Karpas-422 (cell line): ENCODE measurements around the gene KIF19. TPM values are rescaled to one million over a fixed set of nuclear protein-coding genes. Genes with fewer than 3 reads are reported as not detected.

Experiments
- DNase-seq: peaks from one replicate; pipeline ENCODE4 v3.0.0-alpha.2; 2015
- H2AFZ ChIP-seq: fragments of 200-600 bp; sonication (generic); 2 replicates; pipeline ENCODE4 v1.6.1; 2014; ENCODE audit warnings: antibody characterized with exemption, low read length, mixed read lengths
- H3K27ac ChIP-seq: fragments of 200-600 bp; sonication (generic); 2 replicates; pipeline ENCODE4 v1.5.1; 2014; ENCODE audit warnings: mild to moderate bottlenecking, low read length, moderate library complexity
- H3K27me3 ChIP-seq: fragments of 200-600 bp; sonication (generic); 2 replicates; pipeline ENCODE4 v1.6.1; 2014; ENCODE audit warnings: low read length, mixed read lengths
- H3K36me3 ChIP-seq: fragments of 200-600 bp; sonication (generic); 2 replicates; pipeline ENCODE4 v1.6.1; 2014; ENCODE audit warnings: low read length, mixed read lengths; ENCODE audit not compliant: insufficient read depth
- H3K4me1 ChIP-seq: fragments of 200-600 bp; sonication (generic); 2 replicates; pipeline ENCODE4 v1.6.1; 2014; ENCODE audit warnings: mild to moderate bottlenecking, low read length, mixed read lengths
- H3K4me2 ChIP-seq: fragments of 200-600 bp; sonication (generic); 2 replicates; pipeline ENCODE4 v1.6.1; 2014; ENCODE audit warnings: low read length, low read depth, mild to moderate bottlenecking; ENCODE audit not compliant: poor library complexity, severe bottlenecking
- H3K4me3 ChIP-seq: fragments of 200-600 bp; sonication (generic); 2 replicates; pipeline ENCODE4 v1.5.1; 2014; ENCODE audit warnings: mild to moderate bottlenecking, antibody characterized with exemption, low read length, mixed read lengths
- H3K79me2 ChIP-seq: fragments of 200-600 bp; sonication (generic); 2 replicates; pipeline ENCODE4 v1.6.1; 2014; ENCODE audit warnings: mild to moderate bottlenecking, low read length, mixed read lengths
- H3K9ac ChIP-seq: fragments of 200-600 bp; sonication (generic); 2 replicates; pipeline ENCODE4 v1.6.0; 2014; ENCODE audit warnings: low read length
- H3K9me2 ChIP-seq: fragments of 200-600 bp; sonication (generic), shearing (Covaris generic); replicated peaks from 2 replicates; pipeline ENCODE4 v1.6.0; 2014; ENCODE audit warnings: mild to moderate bottlenecking, low read length, moderate library complexity; ENCODE audit not compliant: insufficient read depth
- H3K9me3 ChIP-seq: fragments of 300-700, 200-600 bp; sonication (generic); 2 replicates; pipeline ENCODE4 v1.6.1; 2014; ENCODE audit warnings: low read length, mixed read lengths
- H4K20me1 ChIP-seq: fragments of 200-600 bp; sonication (generic); 2 replicates; pipeline ENCODE4 v1.6.1; 2014; ENCODE audit warnings: mild to moderate bottlenecking, antibody characterized with exemption, low read length, low read depth; ENCODE audit not compliant: insufficient read depth
- total RNA-seq: library from RNA; depleted of rRNA; stranded (reverse); fragments of >200 nt; shearing (Covaris generic); gene quantifications from 2 replicates; pipeline ENCODE4 v1.2.3, GENCODE V29; 2014; ENCODE audit warnings: low replicate concordance

Gene KIF19
- total RNA-seq, 1 experiment from 2014 or later: not detected

DNA sequence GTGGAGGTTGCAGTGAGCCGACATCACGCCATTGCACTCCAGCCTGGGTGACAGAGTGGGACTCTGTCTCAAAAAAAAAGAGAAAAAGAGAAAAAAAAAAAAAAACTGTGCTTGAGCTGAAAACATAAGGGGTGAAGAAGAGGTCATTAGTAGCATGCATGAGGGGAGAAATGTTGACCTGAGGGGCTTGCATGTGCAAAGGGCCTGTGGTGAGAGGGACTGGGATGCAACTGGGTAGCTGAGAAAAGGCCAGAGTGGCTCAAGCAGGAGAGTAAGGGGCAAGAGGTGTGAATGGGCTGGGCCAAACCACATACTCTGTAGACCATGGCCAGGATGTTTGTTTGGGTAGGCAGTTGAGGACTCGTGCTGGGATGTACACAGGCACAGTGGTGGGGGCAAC lies 3.4 kb downstream of the KIF19 start:
- no peak for DNase-seq
- Histone ChIP-seq H3K4me1 (no peaks in the 10 kb centered on the region), H3K27me3 (no peaks in the 10 kb centered on the region), H3K36me3 (no peaks in the 10 kb centered on the region), H3K9ac (no peak overlapping the region), H3K27ac (no peak overlapping the region), H3K79me2 (no peaks in the 10 kb centered on the region), H3K4me2 (no peak overlapping the region), H3K9me2 (no peaks in the 10 kb centered on the region), H3K4me3 (no peak overlapping the region), H2AFZ (no peak overlapping the region), H4K20me1 (no peaks in the 10 kb centered on the region), H3K9me3 (no peaks in the 10 kb centered on the region)

DNA sequence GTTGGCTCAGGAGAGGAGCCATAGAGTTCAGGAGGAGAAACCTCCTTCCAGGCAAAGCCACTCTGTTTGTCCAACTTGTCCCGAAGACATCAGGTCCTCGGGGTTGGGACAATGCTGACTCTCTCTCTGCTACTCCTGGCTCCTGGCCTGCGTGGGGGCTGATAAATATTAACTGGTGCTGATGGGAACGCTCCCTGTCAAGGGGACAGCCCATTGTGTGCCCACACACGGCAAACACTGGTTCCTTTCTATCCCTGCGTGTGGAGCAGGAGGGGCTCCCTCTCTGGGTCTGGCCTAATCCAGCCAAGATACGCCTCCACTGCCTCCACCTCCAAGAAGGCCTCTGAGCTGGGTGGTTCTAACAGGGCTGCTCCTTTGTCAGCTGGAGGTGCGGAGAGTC lies 4.4 kb downstream of the KIF19 start:
- no peaks in the 10 kb centered on the region for H3K36me3 ChIP-seq
- no peaks in the 10 kb centered on the region for H4K20me1 ChIP-seq
- no peak overlapping the region for H3K27ac ChIP-seq
- H3K4me3 ChIP-seq: no peak overlapping the region
- no peak overlapping the region for H3K9ac ChIP-seq
- DNase-seq: no peak
- H3K4me1 ChIP-seq: no peaks in the 10 kb centered on the region
- H3K9me2 ChIP-seq: no peaks in the 10 kb centered on the region
- H3K9me3 ChIP-seq: no peaks in the 10 kb centered on the region
- H2AFZ ChIP-seq: no peak overlapping the region
- no peaks in the 10 kb centered on the region for H3K79me2 ChIP-seq
- no peaks in the 10 kb centered on the region for H3K27me3 ChIP-seq
- no peak overlapping the region for H3K4me2 ChIP-seq

DNA sequence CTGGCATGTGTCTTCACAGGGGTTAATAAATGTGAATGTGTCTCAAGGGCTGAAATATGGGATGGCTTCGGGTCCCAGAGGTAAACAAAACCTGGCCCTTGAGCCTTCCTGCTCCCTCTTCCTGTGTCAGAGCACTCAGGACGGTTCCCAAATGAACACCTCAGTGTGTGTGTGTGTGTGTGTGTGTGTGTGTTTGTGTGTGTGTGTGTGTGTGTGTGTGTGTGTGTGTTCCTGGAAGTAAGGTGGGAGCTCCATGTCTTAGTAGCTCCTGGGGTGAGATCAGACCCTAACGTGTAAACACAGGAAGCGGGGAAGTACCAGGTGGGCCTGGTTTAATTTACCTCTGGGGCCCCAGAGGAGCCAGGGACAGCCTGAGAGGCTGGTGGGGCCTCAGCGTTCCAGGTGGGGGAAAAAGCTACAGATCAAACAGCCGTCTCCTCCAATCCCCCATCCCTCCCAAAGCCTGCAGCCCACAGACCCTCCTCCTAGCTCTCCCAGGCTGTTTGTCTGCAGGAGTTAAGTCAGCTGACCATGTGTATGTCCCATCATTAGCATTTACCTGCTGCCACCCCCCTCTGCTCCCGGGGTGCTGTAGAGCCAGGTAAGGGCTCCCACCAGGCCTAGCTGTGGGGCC lies 6.1 kb downstream of the KIF19 start:
- H3K27me3 ChIP-seq: no peaks in the 10 kb centered on the region
- H3K27ac ChIP-seq: no peak overlapping the region
- H3K4me3 ChIP-seq: no peak overlapping the region
- no peaks in the 10 kb centered on the region for H4K20me1 ChIP-seq
- no peak overlapping the region for H3K9ac ChIP-seq
- no peaks in the 10 kb centered on the region for H3K9me3 ChIP-seq
- H3K4me1 ChIP-seq: no peaks in the 10 kb centered on the region
- no peak overlapping the region for H2AFZ ChIP-seq
- no peak for DNase-seq
- H3K9me2 ChIP-seq: no peaks in the 10 kb centered on the region
- no peaks in the 10 kb centered on the region for H3K36me3 ChIP-seq
- no peaks in the 10 kb centered on the region for H3K79me2 ChIP-seq
- H3K4me2 ChIP-seq: no peak overlapping the region

DNA sequence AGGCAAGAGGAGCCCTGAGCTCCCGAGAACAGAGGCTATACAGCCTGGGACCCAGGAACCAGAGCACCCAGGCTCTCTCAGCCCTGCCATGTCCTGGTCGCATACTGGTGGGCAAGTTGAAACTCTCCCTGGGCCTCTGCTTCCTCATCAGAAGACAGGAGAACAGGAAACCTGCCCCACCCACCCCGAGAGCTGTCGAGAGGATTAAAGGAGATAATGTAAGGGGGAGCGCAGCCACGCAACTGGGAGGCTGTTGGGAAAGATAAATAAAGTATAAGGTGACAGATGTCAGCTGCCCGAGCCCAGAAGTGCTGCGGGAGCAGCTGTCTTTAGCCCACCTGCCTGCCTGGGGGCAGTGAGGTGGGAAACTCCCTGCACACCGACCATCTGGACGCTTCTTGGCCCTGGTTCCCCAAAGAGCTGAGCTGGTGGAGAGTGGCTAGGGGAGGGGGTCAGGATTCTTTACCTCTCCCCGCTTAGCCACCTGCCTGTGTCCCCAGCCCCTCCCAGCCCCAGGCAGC lies 6.8 kb downstream of the KIF19 start:
- Histone ChIP-seq H4K20me1 (no peaks in the 10 kb centered on the region), H3K79me2 (no peaks in the 10 kb centered on the region), H3K4me2 (no peak overlapping the region), H3K4me3 (no peak overlapping the region), H3K9ac (no peak overlapping the region), H2AFZ (no peak overlapping the region), H3K4me1 (no peaks in the 10 kb centered on the region), H3K9me3 (no peaks in the 10 kb centered on the region), H3K36me3 (no peaks in the 10 kb centered on the region), H3K27ac (no peak overlapping the region), H3K27me3 (no peaks in the 10 kb centered on the region), H3K9me2 (no peaks in the 10 kb centered on the region)
- DNase-seq: no peak

DNA sequence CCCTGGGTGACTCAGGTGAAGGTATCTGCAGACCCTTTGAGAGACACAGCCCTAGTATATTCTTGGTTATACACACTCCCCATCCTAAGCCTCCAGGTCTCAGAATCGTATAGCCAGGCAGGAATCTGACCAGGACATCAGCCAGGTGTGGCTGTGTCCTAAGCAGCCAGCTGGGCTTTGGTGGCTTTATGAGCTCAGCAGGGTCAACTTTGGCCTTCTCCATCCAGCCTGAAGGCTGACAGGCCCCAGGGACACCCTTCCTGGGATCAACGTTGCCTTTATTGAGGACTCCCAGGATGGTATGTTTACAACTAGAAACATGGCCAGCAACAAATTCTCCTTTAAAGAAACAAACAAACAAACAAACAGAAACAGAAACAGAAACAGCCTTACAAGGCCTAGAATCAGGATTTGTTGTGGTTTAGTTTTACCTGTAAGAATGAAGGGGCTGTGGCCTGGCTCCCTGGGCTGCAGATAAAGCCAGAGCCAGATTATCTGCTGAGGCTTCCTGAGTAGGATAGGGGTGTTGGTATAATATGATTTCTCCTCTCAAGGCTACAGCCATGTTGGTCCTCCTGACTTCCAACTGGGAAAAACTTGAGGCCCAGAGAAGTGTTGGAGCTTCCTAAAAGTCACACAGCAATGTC lies 8.5 kb downstream of the KIF19 start:
- H3K4me2 ChIP-seq: no peak overlapping the region
- no peaks in the 10 kb centered on the region for H3K9me2 ChIP-seq
- no peaks in the 10 kb centered on the region for H3K36me3 ChIP-seq
- H3K79me2 ChIP-seq: no peaks in the 10 kb centered on the region
- H2AFZ ChIP-seq: no peak overlapping the region
- H3K27ac ChIP-seq: no peak overlapping the region
- no peak for DNase-seq
- no peak overlapping the region for H3K9ac ChIP-seq
- no peaks in the 10 kb centered on the region for H3K4me1 ChIP-seq
- no peak overlapping the region for H3K4me3 ChIP-seq
- no peaks in the 10 kb centered on the region for H3K27me3 ChIP-seq
- no peaks in the 10 kb centered on the region for H3K9me3 ChIP-seq
- no peaks in the 10 kb centered on the region for H4K20me1 ChIP-seq

DNA sequence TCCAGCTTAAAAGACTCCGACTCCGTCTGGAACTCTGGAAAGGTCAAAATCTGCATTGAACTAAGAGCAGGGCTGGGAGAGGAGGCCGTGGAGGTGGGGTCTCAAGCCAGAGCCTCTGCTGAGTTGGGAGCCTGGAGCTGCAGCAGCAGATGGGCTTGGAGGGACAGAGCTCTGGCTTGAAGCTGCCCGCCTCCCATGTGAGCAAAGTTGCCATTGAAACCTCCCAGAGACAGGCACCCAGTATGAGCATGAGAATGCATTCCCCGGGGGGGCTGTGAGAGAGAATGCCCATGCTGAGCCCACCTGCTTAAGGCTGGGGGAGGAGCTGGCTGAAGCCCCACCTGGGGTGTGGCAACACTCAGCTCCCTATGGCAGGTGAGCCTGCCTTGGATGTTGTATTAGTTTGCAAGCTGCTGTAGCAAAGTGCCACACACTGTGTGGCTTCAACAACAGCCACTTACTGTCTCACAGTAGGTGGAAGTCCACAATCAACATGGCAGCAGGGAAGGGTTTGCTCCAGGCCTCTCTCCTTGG lies 9.6 kb downstream of the KIF19 start:
- H3K4me3 ChIP-seq: no peak overlapping the region
- H4K20me1 ChIP-seq: no peaks in the 10 kb centered on the region
- no peaks in the 10 kb centered on the region for H3K36me3 ChIP-seq
- no peak for DNase-seq
- no peak overlapping the region for H3K4me2 ChIP-seq
- H3K9me2 ChIP-seq: no peaks in the 10 kb centered on the region
- H3K4me1 ChIP-seq: no peaks in the 10 kb centered on the region; the same call in 1 of the 2 replicates
- H2AFZ ChIP-seq: no peak overlapping the region
- H3K79me2 ChIP-seq: no peaks in the 10 kb centered on the region
- no peak overlapping the region for H3K27ac ChIP-seq
- H3K27me3 ChIP-seq: no peaks in the 10 kb centered on the region
- H3K9ac ChIP-seq: no peak overlapping the region
- H3K9me3 ChIP-seq: no peaks in the 10 kb centered on the region

DNA sequence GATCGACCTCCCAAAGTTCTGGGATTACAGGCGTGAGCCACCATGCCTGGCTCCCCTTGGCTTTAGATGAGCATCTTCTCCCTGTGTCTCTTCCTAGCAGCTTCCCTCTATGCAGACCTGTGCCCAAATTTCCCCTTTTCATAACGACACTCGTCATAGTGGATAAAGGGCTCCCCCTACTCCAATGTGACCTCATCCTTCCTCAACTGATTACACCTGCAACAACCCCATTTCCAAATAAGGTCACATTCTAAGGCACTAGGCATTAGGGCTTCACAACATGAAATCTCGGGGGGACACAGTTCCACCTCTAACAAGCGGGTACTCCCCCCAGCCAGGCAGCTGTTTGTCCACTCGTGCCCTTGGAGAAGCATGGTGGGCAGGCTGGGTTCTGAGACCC lies 10.3 kb downstream of the KIF19 start:
- DNase-seq: no peak
- Histone ChIP-seq H3K4me1 (no peaks in the 10 kb centered on the region; the same call in 1 of the 2 replicates), H2AFZ (no peak overlapping the region), H3K27ac (no peak overlapping the region), H3K4me3 (no peak overlapping the region), H3K9ac (no peak overlapping the region), H3K9me2 (no peaks in the 10 kb centered on the region), H3K36me3 (no peaks in the 10 kb centered on the region), H4K20me1 (no peaks in the 10 kb centered on the region), H3K27me3 (no peaks in the 10 kb centered on the region), H3K79me2 (no peaks in the 10 kb centered on the region), H3K4me2 (no peak overlapping the region), H3K9me3 (no peaks in the 10 kb centered on the region)

DNA sequence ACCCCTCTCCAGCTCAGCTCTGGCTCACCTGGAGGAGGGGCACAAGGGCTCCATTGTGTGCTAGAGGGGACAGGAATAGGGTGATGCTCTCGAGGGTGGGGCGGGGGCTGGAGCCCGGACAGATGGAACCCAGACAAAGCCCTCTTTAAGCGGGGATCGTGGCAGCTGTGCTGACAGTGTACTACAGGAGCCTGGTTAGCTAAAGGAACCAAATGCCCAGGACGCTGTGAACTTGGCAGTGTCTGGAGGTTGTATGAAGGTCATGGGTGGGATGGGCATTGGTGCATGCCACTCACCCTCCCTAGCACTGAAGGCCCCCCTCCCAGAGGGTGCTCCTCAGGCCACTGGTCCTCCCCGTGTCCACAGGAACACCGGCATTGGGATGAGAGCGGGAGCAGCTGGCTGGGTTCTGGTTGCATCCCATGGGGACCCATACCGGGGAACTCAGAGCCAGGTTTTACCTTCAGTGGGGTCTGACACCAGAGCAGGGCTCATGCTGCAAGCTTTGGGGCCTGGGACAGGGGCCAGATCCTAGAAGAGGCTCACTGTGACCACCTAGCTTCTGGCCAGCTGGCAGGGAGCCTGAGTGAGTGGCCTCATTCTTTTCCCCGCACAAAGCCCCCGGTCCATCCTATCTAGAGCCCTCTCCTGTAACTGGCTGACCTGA lies 11.9 kb downstream of the KIF19 start:
- no peaks in the 10 kb centered on the region for H3K9me2 ChIP-seq
- H3K4me1 ChIP-seq: no peaks in the 10 kb centered on the region; the same call in 1 of the 2 replicates
- H3K4me3 ChIP-seq: no peak overlapping the region
- H3K27ac ChIP-seq: no peak overlapping the region
- H3K9me3 ChIP-seq: no peaks in the 10 kb centered on the region
- no peak overlapping the region for H2AFZ ChIP-seq
- H3K36me3 ChIP-seq: no peaks in the 10 kb centered on the region
- H3K79me2 ChIP-seq: no peaks in the 10 kb centered on the region
- no peaks in the 10 kb centered on the region for H3K27me3 ChIP-seq
- DNase-seq: no peak
- H3K4me2 ChIP-seq: no peak overlapping the region
- no peak overlapping the region for H3K9ac ChIP-seq
- no peaks in the 10 kb centered on the region for H4K20me1 ChIP-seq
